Thyroid gland (tissue), 4 donors: ENCODE results near the gene FLOT1. TPM values are rescaled to one million over a fixed set of nuclear protein-coding genes. Genes with fewer than 3 reads are reported as not detected.
A peak's percentile ranks its signal among the peaks of the same experiment; 100 is the strongest.

Experiments
- DNase-seq, 2 donors: peaks; one replicate each; pipeline ENCODE4 v3.0.0-alpha.2; 2019
- H3K27ac ChIP-seq, 3 donors: fragments of 200-600 bp; sonication (generic); 1 replicate in 2 of 3; 2 replicates in 1 of 3; pipeline ENCODE4 v1.5.1; 2016 to 2019; ENCODE audit warnings: mild to moderate bottlenecking in 1 of 3, moderate library complexity in 1 of 3
- H3K27me3 ChIP-seq: fragments of 200-600 bp; sonication (generic); one replicate; pipeline ENCODE4 v1.5.1; 2019
- H3K36me3 ChIP-seq, 2 donors: fragments of 200-600 bp; sonication (generic); one replicate each; pipeline ENCODE4 v1.5.1; 2016 to 2019
- H3K4me1 ChIP-seq, 2 donors: fragments of 200-600 bp; sonication (generic); one replicate each; pipeline ENCODE4 v1.5.1; 2017 to 2019
- H3K4me3 ChIP-seq, 3 donors: fragments of 200-600 bp; sonication (generic); replicated peaks in 1 of 3; 1 replicate in 2 of 3; 2 replicates in 1 of 3; pipeline ENCODE4 v1.5.1; 2016; ENCODE audit warnings: mild to moderate bottlenecking in 1 of 3
- H3K9me3 ChIP-seq: fragments of 200-600 bp; sonication (generic); one replicate; pipeline ENCODE4 v1.5.1; 2017
- CTCF ChIP-seq, 6 experiments: fragments of 200-600 bp in 3 of 6; fragments of 450-650 bp in 3 of 6; sonication (generic) in 3 of 6; IDR thresholded peaks; one replicate each; pipeline ENCODE4 v1.5.1; 2016 to 2019; ENCODE audit warnings: antibody characterized with exemption in 6 of 6, mild to moderate bottlenecking in 2 of 6, inconsistent platforms in 1 of 6, moderate library complexity in 1 of 6
- POLR2A ChIP-seq, 2 donors: fragments of 450-650 bp; IDR thresholded peaks; one replicate each; pipeline ENCODE4 v1.6.1; 2017; ENCODE audit warnings: antibody characterized with exemption in 2 of 2, mild to moderate bottlenecking in 2 of 2, moderate library complexity in 1 of 2
- WGBS, 2 donors: methylation state at CpG; one replicate each; pipeline ENCODE4 v1.1.5; 2017; 5-methylcytosine and 5-hydroxymethylcytosine counted together
- intact Hi-C: fragments of 100-400 bp; cut with DNase I; formaldehyde crosslinking; loops from one replicate; pipeline ENCODE4 v1.15.1; 2023
- total RNA-seq, 4 donors: library from RNA; depleted of rRNA; stranded (reverse); fragments of >200 nt; gene quantifications; one replicate each; pipeline ENCODE4 v1.2.3, GENCODE V29; 2016

FLOT1 gene
- 100 to 1,000 TPM; 134 to 160 (median 144) TPM for total RNA-seq

- Histone ChIP-seq H3K4me1 (peaks cover 13 to 27% of the 10 kb centered on the region in 2 donors), H3K4me3 (peak within 1 kb of the TSS; percentile 30 to 72 (median 56)), H3K27me3 (no peaks in the 10 kb centered on the region), H3K36me3 (peaks cover 29% of the 10 kb centered on the region in 2 donors), H3K9me3 (no peaks in the 10 kb centered on the region), H3K27ac (peak within 1 kb of the TSS; percentile 83 to 95 (median 93))
- intact Hi-C loops, result loop anchor here (10.0 kb wide), 3 partner anchors 82 to 342 kb away; partner anchors contain the start of gene DDR1
- DNase-seq, result peak; percentile 98
- peak in 1 of 6 experiments; percentile 9 for TF ChIP-seq CTCF (IDR thresholded peaks at IDR 0.05)
- TF ChIP-seq POLR2A (IDR thresholded peaks at IDR 0.05), result peak; percentile 22 to 80
- 1 to 2% methylated on average over 13 to 19 of the region's 66 CpGs for WGBS, 2 donors
Observed at GRCh38 chr6:30742316-30743098, at the start of gene FLOT1. Gene FLOT1, minus strand, starts transcription at chr6:30742687. Its CDS starts 498 bp downstream, at chr6:30742189.

GRCh38 chr6:30790724-30791383, 48.4 kb upstream of the FLOT1 start:
- TF ChIP-seq CTCF (IDR thresholded peaks at IDR 0.05) (no peak), POLR2A (IDR thresholded peaks at IDR 0.05) (no peak)
- no peak for DNase-seq
- H3K4me3 ChIP-seq, result no peak overlapping the region
- H3K27ac ChIP-seq, result no peak overlapping the region
- no peaks in the 10 kb centered on the region for H3K27me3 ChIP-seq
- H3K4me1 ChIP-seq, result peaks cover 0 to 29% of the 10 kb centered on the region in 2 donors
- no peaks in the 10 kb centered on the region for H3K9me3 ChIP-seq
- H3K36me3 ChIP-seq, result no peaks in the 10 kb centered on the region
- intact Hi-C loops, result no loop called here
- 91 to 92% methylated on average over 4 of the region's 4 CpGs for WGBS, 2 donors

- no peaks in the 10 kb centered on the region for H3K9me3 ChIP-seq
- DNase-seq, result no peak
- no peaks in the 10 kb centered on the region for H3K36me3 ChIP-seq
- H3K4me1 ChIP-seq, result peaks cover 0 to 28% of the 10 kb centered on the region in 2 donors
- no peaks in the 10 kb centered on the region for H3K27me3 ChIP-seq
- intact Hi-C loops, result no loop called here
- H3K27ac ChIP-seq, result no peak overlapping the region
- H3K4me3 ChIP-seq, result no peak overlapping the region
- TF ChIP-seq POLR2A (IDR thresholded peaks at IDR 0.05) (no peak), CTCF (IDR thresholded peaks at IDR 0.05) (no peak)
- 0% methylated on average over 1 of the region's 1 CpG for WGBS, 2 donors
Observed at GRCh38 chr6:30789606-30790005, 47.1 kb upstream of the FLOT1 start.

- H3K4me1 ChIP-seq, result peaks cover 0 to 17% of the 10 kb centered on the region in 2 donors
- intact Hi-C loops, result no loop called here
- no peak for TF ChIP-seq POLR2A (IDR thresholded peaks at IDR 0.05)
- TF ChIP-seq CTCF (IDR thresholded peaks at IDR 0.05), result no peak
- no peaks in the 10 kb centered on the region for H3K9me3 ChIP-seq
- no peak overlapping the region for H3K4me3 ChIP-seq
- no peaks in the 10 kb centered on the region for H3K36me3 ChIP-seq
- no peak overlapping the region for H3K27ac ChIP-seq
- DNase-seq, result no peak
- H3K27me3 ChIP-seq, result no peaks in the 10 kb centered on the region
- 57 to 58% methylated on average over 5 of the region's 5 CpGs for WGBS, 2 donors
Observed at GRCh38 chr6:30787954-30788353, 45.5 kb upstream of the FLOT1 start.
